Frontal cortex (tissue), 4 donors: ENCODE results near the gene CERKL. TPM values are rescaled to one million over a fixed set of nuclear protein-coding genes. Genes with fewer than 3 reads are reported as not detected.
"Not testable (repeated sequence)": the region's sequence is repeated elsewhere in the genome, so short reads cannot be mapped to it uniquely, and the experiment has no call there.

ENCODE experiments used
- DNase-seq, 2 donors: peaks; one replicate each; pipeline ENCODE4 v3.0.0; 2012; ENCODE audit warnings: low spot score in 2 of 2
- FAIRE-seq: peaks from 2 replicates; lab custom pipeline; 2012; peaks lifted over from hg19 to GRCh38; lab: Jason Lieb, UNC
- total RNA-seq: library from RNA; depleted of rRNA; stranded (reverse); fragments of >200 nt; gene quantifications from one replicate; pipeline ENCODE4 v1.2.3, GENCODE V29; 2014
- donor health status: control.
- donor health status: control.
- donor health status: control.

CERKL gene, protein sequence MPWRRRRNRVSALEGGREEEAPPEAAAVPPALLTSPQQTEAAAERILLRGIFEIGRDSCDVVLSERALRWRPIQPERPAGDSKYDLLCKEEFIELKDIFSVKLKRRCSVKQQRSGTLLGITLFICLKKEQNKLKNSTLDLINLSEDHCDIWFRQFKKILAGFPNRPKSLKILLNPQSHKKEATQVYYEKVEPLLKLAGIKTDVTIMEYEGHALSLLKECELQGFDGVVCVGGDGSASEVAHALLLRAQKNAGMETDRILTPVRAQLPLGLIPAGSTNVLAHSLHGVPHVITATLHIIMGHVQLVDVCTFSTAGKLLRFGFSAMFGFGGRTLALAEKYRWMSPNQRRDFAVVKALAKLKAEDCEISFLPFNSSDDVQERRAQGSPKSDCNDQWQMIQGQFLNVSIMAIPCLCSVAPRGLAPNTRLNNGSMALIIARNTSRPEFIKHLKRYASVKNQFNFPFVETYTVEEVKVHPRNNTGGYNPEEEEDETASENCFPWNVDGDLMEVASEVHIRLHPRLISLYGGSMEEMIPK
- total RNA-seq: 1.6 TPM

- DNase-seq (peak in 1 of 2 donors; percentile 45), FAIRE-seq (no peak)
These were observed at the start of gene CERKL for GRCh38 chr2:181656450-181657291. Gene CERKL, minus strand, starts transcription at chr2:181657105. Its CDS starts 99 bp downstream, at chr2:181657006.

DNA sequence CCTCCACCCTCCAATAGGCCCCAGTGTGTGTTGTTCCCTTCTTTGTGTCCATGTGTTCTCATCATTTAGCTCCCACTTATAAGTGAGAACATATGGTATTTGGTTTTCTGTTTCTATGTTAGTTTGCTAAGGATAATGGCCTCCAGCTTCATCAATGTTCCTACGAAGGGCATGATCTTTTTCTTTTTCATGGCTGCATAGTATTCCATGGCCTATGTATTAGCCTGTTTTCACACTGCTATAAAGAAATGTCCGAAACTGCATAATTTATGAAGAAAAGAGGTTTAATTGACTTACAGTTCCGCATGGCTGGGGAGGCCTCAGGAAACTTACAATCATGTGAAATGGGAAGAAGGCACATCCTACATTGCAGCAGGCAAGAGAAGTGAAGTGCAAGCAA is 45.6 kb upstream of the CERKL start:
- not testable (repeated sequence) for DNase-seq, FAIRE-seq

GRCh38 chr2:181698223-181698622 is 41.3 kb upstream of the CERKL start:
- DNase-seq (no peak), FAIRE-seq (no peak)

DNA sequence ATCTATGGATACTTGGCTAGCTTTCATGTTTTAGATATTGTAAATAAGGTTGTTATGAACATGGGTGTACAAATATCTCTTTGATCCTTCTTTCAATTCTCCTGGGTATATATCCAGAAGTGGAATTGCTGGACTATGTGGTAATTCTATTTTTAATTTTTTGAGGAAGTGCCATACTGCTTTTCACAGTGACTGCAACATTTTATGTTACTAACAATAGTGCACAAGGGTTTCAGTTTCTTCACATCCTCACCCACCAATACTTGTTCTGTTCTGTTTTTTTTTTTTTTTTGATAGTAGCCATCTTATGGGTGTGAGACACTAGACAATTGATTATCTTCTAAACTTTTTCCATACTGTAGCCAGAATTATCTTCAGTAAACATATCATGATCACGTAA is 40.7 kb upstream of the CERKL start:
- DNase-seq (no peak), FAIRE-seq (no peak)

DNA sequence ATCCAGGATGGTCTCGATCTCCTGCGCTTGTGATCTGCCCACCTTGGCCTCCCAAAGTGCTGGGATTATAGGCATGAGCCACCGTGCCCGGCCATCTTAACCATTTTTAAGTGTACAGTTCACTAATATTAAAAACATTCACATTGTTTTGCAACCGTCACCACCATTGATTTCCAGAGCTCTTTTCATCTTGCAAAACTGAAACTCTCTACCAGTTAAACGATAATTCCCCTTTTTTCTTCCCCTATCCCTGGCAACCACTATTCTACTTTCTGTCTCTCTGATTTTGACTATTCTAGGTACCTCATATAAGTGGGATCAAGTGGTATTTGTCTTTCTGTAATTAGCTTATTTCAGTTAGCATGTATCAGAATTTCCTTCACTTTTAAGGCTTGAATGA is 40.2 kb upstream of the CERKL start:
- FAIRE-seq (no peak), DNase-seq (no peak)

DNA sequence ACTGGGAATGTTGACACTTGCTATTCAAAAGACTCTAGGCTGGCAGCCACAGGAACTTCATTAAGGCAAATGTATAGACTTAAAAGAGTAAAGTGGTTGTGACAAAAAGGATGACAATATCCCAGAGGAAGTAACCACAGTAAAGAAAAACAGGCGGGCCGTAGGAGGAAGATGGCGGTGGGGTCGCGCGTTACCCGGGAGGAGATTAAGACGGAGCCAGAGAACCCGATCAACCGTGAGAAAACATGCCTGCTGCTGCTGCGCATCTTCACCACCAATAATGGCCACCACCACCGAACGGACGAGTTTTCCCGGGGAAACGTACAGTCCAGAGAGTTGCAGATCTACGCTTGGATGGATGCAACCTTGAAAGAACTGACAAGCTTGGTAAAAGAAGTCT is 37.4 kb upstream of the CERKL start:
- DNase-seq (no peak), FAIRE-seq (no peak)

DNA sequence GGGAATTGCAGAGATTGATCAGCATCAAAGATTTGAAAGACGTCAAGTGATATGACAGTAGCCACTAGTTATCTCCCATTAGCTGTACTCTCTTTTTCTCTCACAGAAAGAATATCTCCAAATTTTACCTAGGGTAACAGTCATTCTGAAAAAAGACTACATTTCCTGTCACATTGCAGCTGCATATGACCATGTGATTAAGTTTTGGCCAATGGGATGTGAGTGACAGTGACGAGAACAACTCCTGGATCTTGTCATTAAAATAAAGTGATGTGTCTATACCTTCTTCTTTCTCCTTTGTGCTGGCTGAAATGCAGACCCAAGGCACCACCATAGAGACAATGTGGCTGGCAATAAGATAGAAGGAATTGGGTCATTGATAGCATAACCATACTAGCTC is 34.0 kb upstream of the CERKL start:
- DNase-seq: no peak
- FAIRE-seq: no peak

DNA sequence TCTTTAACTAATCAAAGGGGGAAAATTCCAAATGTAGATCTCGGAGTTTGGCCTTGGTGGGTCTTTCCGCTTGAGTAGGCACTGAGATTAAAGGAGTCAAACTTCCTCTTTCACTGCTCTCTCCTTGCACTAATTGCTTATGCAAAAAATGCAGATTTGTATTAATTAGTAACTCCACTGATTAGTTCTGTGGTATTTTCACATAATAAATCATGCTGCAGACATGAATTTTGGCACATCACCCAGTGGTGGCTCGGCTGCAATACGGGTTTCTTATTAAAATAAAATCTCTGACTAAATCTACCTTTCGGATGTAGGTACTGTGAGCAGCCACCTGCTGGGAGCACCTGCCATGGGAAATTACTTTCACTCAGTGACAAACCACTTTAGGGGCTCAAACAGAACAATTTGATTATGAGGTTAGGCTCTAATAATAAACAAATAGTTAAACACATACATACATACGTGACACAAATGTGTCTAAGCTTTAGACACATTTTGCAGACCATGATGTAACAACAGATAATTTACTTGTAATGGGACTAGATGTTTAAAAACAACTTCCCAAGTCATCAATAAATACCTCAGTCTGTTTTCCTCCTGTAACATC is 29.8 kb upstream of the CERKL start:
- DNase-seq (no peak), FAIRE-seq (no peak)

- FAIRE-seq (no peak), DNase-seq (no peak)
These were observed 28.3 kb upstream of the CERKL start for GRCh38 chr2:181685150-181685688.

DNA sequence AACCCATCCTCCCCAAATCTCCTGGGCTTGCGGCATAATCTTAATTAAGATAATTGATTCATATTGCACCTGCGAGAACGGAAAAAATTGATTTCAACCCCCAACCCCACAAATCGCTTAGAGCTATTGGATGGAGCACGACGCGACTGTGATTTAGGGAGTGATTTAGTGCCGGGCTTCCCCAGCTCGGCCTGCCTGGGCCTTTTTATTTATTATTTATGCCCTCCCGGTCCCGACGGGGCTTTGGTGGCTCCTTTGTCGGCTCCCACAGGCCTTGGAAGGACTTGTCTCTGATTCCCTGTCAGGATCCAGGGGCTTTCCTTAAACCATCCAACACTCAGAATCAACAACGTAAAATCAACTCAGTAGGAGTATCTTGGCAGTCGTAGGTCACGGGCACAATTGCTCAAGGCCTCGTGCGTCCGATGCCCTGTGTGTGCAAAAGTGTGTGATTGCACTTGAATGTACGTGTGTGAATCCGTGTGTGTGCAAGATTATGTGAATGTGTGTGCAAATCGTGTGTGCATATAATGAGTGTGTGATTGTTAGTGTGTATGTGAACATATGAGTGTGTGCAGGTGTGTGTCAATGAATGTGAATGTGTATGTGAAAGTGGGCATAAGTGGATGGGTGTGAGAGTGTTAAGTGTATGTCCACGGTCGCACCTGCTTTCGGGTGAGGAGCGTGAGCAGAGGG is 27.7 kb upstream of the CERKL start:
- DNase-seq: peak in 1 of 2 donors; percentile 7
- no peak for FAIRE-seq

GRCh38 chr2:181683518-181684453 is 26.9 kb upstream of the CERKL start:
- peak; percentile 44 to 53 for DNase-seq
- FAIRE-seq: no peak

DNA sequence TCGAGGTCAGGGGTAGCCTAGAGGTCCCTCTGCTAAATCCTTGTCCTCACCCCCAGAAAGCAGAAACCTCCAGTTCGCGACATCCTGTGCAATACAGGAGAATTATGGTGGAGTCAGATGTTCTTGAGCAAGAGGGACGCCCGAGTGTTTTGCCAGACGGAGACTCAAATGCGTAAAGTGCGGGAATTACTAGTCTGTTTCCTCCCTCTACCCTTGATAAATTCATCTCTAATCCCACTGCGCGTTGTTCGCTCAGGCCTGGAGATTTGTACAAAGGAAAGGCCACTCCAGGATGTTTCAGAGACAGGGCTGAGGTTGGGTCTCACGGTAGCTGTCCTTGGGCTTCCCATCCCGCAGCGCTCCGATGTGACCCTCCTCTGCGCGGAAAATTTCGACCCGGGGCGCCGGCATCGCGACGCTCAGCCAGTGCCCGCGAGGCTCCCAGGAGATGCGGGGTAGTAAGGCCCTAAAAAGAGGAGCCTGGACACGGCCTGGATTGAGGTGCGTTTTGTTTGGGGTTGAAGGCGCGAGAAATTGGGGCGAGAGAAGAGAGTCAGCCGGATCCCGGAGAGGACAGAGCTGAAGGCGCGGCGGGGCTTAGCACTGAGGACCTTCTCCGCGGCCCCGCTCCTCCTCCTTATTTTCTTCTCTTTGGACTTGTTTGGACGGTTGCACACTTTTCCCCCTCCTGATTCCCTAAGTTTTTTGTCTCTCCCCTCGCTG is 26.1 kb upstream of the CERKL start:
- no peak for FAIRE-seq

GRCh38 chr2:181682026-181682789 is 25.3 kb upstream of the CERKL start:
- no peak for FAIRE-seq
- no peak for DNase-seq

More for the DNA sequence above, 26.1 kb upstream of the CERKL start:
- peak in 1 of 2 donors; percentile 19 for DNase-seq

DNA sequence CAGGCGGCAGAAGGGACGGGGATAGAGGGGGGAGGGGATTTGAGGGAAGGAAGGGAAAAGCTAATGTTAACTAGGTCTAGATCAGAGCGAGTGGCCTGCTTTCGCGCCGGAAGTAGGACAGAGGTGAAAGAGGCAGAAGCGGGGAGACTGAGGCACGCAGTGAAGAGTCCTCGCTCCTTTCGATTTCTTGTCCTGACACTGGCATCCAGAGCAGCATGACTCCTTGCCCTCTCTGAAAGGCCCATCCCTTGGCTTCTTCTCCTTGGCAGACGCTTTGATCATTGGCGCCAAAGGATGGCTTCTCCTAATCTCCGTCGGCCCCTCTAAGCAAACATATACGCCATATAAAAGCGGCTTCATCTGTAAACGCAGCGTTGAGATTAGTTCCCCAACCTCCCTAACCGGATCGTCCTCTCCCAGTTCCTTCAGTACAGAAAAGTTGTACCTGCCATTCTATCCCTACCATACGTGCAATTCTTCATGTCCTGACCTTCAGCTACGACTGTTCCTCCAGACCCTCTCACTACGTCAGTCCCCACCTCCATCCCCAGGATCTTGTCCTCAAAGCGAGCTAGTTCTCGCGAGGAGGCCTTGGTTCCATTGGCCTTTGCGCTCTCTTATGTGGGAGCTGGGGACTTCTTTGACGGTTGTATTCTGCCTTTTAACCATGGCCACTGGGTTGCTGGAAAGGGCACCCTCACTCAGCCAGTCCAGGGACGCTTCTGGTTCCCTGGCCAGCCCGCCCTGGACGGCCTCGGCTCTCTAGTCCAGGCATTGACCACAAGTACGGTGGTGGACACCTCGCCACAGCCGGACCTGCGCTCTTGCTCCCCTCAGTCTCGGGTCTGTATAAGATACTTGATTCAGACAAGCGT is 24.3 kb upstream of the CERKL start:
- DNase-seq (peak in 1 of 2 donors; percentile 12), FAIRE-seq (no peak)

- FAIRE-seq (no peak), DNase-seq (peak; percentile 31 to 33)
These were observed 23.4 kb upstream of the CERKL start, which contains the start of gene NEUROD1 for GRCh38 chr2:181680055-181680936. Gene NEUROD1, minus strand, starts transcription at chr2:181680517. Its CDS starts 1,657 bp downstream, at chr2:181678860.
